ENCODE data around the gene MMRN2.

MMRN2 gene

DNA sequence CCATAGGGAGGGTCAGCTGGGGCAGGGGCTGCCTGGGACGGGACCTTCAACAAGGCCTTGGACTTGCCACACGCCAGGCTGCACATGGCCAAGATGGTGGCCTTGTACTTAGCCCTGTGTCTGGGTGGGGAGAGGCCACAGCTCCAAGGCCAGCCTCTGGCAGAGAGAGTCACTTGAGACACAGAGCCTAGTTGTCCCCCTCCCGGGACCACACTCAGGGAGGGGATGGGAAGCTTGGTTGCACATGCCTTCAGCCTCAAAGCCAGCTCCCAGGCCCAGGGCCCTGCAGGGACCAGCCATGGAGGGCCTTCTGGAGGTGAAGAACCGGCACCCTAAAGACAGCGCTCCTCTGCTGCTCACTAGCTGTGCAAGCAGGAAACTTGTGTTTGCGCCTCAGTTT is 16.7 kb downstream of the MMRN2 start:
- TF ChIP-seq RAD21 (IDR thresholded peaks at IDR 0.05; ENCODE audit: low read depth), result no peak

DNA sequence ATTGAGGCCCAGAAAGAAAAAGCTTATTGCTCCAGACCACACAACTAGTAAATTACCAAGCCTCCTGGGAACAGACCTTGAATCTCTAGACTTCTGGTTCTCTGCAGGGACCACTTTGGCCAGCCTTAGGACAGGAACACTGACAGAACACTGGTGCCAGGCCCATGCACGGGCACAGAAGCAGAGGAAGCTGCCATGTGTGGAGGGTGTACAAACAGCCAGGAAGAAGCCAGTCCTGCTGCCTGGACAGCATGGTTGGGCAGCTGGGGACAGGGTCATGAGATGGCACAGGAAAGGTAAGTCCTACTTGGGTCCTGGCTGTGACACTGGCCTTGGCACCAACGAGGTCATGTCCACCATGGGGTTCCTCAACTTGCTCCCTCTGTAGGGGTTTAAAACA is 19.2 kb downstream of the MMRN2 start:
- TF ChIP-seq EP300 (IDR thresholded peaks at IDR 0.05; ENCODE audit: borderline replicate concordance) (no peak), TCF12 (IDR thresholded peaks at IDR 0.05; ENCODE audit: low read depth) (no peak), NFIC (IDR thresholded peaks at IDR 0.05) (no peak), ZBTB7A (IDR thresholded peaks at IDR 0.05; ENCODE audit: low read depth) (no peak), YY1 (IDR thresholded peaks at IDR 0.05; ENCODE audit: low read depth) (no peak), FOXM1 (IDR thresholded peaks at IDR 0.05; ENCODE audit: borderline replicate concordance, low read depth) (no peak), EGR1 (IDR thresholded peaks at IDR 0.05) (no peak), CEBPB (IDR thresholded peaks at IDR 0.05) (no peak), CREB1 (IDR thresholded peaks at IDR 0.05; ENCODE audit: low read depth) (no peak), TAF1 (IDR thresholded peaks at IDR 0.05; ENCODE audit: low read depth) (no peak), TEAD4 (IDR thresholded peaks at IDR 0.05) (no peak), RAD21 (IDR thresholded peaks at IDR 0.05; ENCODE audit: low read depth) (no peak)
- TF ChIP-seq, protein P1, sequence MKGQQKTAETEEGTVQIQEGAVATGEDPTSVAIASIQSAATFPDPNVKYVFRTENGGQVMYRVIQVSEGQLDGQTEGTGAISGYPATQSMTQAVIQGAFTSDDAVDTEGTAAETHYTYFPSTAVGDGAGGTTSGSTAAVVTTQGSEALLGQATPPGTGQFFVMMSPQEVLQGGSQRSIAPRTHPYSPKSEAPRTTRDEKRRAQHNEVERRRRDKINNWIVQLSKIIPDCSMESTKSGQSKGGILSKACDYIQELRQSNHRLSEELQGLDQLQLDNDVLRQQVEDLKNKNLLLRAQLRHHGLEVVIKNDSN (IDR thresholded peaks at IDR 0.05), result no peak
- TF ChIP-seq, protein P2, sequence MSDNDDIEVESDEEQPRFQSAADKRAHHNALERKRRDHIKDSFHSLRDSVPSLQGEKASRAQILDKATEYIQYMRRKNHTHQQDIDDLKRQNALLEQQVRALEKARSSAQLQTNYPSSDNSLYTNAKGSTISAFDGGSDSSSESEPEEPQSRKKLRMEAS (IDR thresholded peaks at IDR 0.05), result no peak
- TF ChIP-seq, protein P3, sequence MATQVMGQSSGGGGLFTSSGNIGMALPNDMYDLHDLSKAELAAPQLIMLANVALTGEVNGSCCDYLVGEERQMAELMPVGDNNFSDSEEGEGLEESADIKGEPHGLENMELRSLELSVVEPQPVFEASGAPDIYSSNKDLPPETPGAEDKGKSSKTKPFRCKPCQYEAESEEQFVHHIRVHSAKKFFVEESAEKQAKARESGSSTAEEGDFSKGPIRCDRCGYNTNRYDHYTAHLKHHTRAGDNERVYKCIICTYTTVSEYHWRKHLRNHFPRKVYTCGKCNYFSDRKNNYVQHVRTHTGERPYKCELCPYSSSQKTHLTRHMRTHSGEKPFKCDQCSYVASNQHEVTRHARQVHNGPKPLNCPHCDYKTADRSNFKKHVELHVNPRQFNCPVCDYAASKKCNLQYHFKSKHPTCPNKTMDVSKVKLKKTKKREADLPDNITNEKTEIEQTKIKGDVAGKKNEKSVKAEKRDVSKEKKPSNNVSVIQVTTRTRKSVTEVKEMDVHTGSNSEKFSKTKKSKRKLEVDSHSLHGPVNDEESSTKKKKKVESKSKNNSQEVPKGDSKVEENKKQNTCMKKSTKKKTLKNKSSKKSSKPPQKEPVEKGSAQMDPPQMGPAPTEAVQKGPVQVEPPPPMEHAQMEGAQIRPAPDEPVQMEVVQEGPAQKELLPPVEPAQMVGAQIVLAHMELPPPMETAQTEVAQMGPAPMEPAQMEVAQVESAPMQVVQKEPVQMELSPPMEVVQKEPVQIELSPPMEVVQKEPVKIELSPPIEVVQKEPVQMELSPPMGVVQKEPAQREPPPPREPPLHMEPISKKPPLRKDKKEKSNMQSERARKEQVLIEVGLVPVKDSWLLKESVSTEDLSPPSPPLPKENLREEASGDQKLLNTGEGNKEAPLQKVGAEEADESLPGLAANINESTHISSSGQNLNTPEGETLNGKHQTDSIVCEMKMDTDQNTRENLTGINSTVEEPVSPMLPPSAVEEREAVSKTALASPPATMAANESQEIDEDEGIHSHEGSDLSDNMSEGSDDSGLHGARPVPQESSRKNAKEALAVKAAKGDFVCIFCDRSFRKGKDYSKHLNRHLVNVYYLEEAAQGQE (IDR thresholded peaks at IDR 0.05; ENCODE audit: low read depth), result no peak

DNA sequence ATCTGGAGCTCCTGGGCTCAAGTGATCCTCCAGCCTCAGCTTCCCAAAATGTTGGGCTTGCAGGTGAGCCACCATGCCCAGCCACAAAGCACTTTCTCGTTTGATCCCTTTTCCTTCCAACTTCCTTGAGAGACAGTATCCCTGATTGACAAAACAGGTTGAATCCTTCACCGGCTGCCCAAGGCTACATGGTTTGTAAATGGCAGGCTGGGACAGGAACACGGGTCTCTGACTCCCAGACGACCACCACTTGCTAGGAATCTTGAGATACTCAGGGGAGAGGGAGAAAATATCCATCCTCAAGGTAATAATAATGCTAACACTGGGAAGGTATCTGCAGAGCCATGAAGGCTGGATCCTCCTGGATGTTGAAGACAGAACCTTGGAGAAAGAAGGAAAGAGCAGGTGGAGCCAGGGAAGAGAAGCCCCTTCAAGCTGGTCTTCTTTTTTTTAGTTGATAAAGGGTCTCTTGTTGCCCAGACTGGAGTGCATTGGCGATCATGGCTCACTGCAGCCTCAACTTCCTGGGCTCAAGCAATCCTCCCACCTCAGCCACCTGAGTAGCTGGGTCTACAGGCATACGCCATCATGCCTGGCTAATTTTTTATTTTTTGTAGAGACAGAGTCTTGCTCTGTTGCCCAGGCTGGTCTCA is 19.8 kb downstream of the MMRN2 start:
- TF ChIP-seq EP300 (IDR thresholded peaks at IDR 0.05; ENCODE audit: borderline replicate concordance) (no peak), YY1 (IDR thresholded peaks at IDR 0.05; ENCODE audit: low read depth) (no peak), CEBPB (IDR thresholded peaks at IDR 0.05) (no peak), EGR1 (IDR thresholded peaks at IDR 0.05) (no peak), TAF1 (IDR thresholded peaks at IDR 0.05; ENCODE audit: low read depth) (no peak), ZBTB7A (IDR thresholded peaks at IDR 0.05; ENCODE audit: low read depth) (no peak), TCF12 (IDR thresholded peaks at IDR 0.05; ENCODE audit: low read depth) (no peak), RAD21 (IDR thresholded peaks at IDR 0.05; ENCODE audit: low read depth) (no peak), TEAD4 (IDR thresholded peaks at IDR 0.05) (no peak), CREB1 (IDR thresholded peaks at IDR 0.05; ENCODE audit: low read depth) (no peak), NFIC (IDR thresholded peaks at IDR 0.05) (no peak), FOXM1 (IDR thresholded peaks at IDR 0.05; ENCODE audit: borderline replicate concordance, low read depth) (no peak)
- TF ChIP-seq, protein P1 (IDR thresholded peaks at IDR 0.05), result no peak
- TF ChIP-seq, protein P2 (IDR thresholded peaks at IDR 0.05), result no peak
- TF ChIP-seq, protein P3 (IDR thresholded peaks at IDR 0.05; ENCODE audit: low read depth), result no peak

DNA sequence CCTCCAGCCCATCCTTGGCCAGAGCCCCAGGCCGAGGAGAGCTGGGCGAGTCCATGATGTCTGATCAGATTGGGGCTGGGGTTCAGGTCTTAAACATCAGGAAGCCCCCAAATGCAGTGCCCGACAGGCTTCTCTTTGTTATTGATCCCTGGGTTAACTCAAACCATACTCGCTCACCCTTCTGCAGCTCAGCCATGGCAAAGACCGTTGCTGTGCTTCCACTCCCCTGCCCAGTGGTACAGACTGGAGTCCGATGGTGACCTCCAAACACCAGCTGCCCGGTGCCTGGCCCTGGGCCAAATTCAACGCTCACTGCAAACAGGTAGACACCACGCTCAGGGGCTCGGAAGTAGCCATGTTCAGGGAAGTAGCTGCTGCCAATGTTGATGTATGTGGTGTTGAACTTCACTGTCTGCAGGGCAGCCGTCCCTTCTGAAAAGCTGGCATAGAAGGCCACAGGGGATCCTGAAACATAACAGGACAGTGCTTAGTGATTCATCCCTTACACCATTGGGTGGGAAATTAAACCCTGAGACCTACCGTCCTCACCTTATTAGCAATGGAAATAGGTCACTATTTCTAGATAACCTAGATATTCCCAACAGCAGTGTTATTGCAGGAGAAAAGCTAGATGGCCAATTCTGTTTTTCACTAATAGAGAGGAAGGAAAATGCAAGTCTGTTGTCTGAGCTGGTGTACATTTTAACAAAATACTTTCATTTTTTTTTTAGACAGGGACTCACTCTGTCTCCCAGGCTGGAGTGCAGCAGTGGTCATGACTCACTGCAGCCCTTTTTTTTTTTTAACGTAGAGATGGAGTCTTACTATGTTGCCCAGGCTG is 20.5 kb downstream of the MMRN2 start:
- TF ChIP-seq NFIC (IDR thresholded peaks at IDR 0.05) (peak; percentile 69), CEBPB (IDR thresholded peaks at IDR 0.05) (no peak)

DNA sequence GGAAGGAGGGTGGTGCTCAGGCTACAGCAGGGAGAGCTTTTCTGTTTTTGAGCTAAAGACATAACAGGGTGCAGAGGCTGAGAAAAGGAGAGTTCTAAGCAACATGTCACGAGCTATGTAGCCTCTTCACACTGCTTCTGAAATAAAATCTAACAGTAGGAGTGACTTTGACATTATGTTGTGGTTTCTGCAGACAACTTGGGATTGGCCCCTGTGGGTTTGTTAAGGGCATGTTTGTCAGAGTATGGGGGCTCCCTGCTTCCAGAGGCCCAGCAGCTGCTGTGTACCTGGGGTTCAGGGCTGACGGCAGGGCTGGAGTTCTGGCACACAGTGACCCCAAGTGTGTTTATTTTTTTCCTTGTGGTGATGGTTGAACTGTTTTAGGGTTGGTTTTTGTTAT is 24.7 kb downstream of the MMRN2 start:
- TF ChIP-seq CREB1 (IDR thresholded peaks at IDR 0.05; ENCODE audit: low read depth), result no peak
- no peak for TF ChIP-seq FOXM1 (IDR thresholded peaks at IDR 0.05; ENCODE audit: borderline replicate concordance, low read depth)
- TF ChIP-seq, protein P1 (IDR thresholded peaks at IDR 0.05), result no peak
- TF ChIP-seq YY1 (IDR thresholded peaks at IDR 0.05; ENCODE audit: low read depth), result no peak
- TF ChIP-seq, protein P3 (IDR thresholded peaks at IDR 0.05; ENCODE audit: low read depth), result no peak

Measured in Ishikawa (cell line).